ENCODE results near the gene VAC14.
"Not testable (repeated sequence)": the region's sequence is repeated elsewhere in the genome, so short reads cannot be mapped to it uniquely, and the experiment has no call there.

The VAC14 gene

DNA sequence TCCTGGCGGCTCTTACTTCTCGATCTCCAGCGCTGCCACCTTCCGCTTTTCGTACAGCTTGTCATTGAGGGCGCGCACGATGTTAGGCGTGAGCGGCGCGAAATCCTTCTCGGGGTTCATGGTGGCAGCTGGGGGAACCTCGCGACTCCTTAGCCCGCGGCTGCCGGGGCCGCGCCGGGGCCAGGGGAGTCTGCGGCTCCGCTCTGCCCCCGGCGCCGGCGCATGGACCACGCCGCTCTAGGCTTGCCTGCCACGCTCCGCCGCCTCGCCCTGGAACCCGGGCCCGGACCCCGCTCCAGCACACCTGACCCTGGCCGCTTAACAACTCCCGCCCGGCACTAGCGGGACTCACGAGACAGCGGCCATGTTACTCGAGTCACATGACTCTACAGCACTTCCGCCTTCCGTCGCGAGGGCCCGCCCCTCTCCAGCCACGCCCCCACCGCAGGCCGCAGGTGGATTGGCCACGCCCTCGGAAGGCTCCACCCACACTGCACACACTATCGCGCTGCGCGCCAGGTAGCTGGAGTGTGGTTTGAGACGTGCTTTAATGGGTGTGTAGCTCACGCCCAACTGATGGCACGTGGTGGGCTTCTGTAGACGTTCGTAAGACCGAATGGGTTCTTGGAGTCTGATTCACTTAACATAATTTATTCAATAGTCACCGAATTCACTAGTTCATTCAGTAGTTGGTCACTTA, at the start of gene VAC14:
Gene VAC14 (minus strand): TSS at position 378 of the 700 bp plus-strand sequence. CDS start 258 bp downstream, at position 120.
- peak; percentile 95 for DNase-seq (ENCODE audit: low read depth in 2 of 2)

DNA sequence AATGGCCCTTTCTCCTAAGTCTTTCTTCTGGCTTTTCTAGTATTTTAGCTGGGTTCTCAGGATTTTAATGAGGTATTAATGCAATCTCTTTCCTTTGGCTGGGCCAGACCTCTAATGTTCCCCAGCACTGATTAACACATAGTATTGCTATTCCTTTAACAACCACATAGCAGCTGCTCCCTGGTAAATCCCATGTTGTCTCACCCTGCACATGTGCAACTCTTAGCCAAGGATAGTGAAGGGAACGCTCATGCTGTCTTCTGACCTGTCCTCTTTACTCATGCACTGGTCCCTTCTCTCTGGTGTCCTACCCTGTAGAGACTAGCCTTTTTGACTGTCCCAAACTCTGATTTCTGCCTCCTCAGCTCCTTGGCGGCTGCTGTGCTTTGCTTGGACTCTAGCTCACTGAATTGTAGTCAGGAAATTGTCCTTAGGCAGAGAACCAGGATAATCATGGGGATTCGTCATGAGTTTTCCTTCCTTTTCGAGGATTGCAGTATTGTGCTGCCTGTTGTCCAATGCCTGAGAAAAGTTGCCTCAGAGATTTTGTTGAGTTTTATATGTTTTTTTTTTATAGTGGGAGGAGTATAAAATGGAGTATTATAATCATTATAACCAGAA, 22.6 kb upstream of the VAC14 start:
- DNase-seq (ENCODE audit: low read depth in 2 of 2): not testable (repeated sequence)

DNA sequence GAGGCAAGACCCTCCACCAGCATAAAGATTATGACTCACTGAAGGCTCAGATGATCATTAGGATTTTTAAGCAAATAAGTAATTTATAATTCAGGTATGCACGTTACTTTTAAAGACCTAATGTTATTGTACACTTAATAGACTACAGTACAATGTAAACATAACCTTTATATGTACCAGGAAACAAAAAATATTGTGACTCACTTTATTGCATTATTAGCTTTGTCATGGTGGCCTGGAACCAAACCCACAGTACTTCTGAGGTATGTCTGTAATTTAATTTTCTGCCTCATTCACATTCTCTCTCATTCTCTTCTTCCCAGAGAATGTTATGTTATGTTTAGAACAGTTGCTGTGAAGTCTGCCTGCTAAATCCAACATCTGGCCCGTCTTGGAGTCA, 21.8 kb upstream of the VAC14 start:
- DNase-seq (ENCODE audit: low read depth in 2 of 2): not testable (repeated sequence)

DNA sequence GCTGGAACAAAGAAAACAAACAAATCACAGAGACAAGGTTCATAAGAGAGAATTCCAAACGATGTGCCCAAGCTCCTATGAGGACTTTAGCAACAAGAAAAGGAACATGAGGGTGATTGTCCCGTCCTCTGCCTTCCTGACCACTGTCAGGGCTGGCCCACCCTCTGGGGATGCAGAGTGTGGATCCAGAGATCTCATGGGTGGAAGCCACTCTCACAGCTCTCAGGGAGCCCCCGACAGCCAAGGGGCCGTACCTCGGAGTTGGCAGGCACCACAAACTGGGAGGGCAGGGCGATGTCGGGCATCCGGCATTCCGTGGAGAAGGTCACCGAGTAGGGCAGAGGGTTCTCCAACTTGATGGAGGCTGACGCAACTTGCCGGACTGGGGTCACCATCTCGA, 17.1 kb upstream of the VAC14 start:
- DNase-seq (ENCODE audit: low read depth in 2 of 2): not testable (repeated sequence)

DNA sequence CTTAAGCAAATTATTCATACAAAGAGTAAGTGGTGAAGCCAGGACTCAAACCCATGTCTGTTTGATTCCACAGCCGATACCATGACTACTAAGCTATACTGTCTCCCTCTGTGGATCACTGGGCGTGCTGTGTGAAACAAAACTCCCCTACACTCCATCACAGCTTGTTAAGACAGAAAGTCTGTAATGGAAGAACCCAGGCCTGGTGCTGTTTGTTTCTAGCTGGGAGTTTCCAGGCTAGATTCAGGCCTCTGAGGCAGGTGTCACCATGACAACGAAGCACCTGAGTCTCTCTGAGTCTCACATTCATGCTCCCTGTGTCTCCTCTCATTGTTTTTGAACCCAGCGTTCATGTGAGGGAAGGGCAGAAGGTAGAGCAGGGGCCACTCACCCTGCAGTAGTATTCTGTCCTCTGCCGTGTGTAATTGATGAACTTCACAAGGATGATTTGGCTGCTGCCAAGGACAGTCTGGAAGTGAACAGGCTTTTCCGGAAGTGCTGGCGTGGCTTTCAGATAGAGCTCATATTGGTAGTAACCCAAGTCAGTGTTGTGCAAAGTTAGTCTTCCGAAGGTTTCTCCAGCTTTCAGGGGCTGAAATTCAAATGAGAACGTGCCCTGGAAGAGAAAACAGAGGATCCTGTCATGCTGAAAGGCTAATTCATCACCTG, 8.6 kb upstream of the VAC14 start:
- no peak for DNase-seq (ENCODE audit: low read depth in 2 of 2)

DNA sequence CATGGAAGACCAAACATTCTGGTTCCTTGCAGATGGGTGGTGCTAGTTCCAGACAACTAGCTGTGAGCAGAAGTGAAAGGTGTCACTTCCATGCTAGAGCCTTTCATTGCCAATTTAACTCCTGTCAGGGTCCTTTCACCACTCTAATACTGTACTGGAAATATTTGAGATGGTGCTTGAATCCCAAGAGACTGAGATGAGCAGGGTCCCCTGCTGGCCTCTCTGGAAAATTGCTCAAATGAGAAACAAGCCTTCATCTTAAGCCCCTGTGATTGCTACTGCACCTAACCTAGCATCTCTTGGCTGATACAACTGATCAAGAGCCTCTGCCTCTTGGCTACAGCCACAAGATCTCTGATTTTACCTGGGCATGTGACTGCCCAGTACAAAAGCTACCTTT, 7.4 kb upstream of the VAC14 start:
- DNase-seq (ENCODE audit: low read depth in 2 of 2): no peak

DNA sequence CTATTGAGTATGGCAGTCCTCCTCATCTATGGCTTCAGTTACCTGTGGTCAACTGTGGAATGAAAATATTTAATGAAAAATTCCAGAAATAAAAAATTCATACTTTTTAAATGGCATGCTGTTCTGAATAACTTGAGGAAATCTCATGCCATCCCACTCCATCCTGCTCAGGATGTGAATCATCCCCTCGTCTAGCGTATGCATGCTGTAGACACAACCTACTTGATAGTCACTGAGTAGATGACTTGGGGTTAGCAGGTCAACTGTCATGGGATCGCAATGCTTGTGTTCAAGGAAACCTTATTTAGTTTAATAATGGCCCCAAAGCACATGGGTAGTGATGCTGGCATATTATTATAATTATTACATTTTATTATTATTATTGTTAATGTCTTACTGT, 4.8 kb upstream of the VAC14 start:
- no peak for DNase-seq (ENCODE audit: low read depth in 2 of 2)

DNA sequence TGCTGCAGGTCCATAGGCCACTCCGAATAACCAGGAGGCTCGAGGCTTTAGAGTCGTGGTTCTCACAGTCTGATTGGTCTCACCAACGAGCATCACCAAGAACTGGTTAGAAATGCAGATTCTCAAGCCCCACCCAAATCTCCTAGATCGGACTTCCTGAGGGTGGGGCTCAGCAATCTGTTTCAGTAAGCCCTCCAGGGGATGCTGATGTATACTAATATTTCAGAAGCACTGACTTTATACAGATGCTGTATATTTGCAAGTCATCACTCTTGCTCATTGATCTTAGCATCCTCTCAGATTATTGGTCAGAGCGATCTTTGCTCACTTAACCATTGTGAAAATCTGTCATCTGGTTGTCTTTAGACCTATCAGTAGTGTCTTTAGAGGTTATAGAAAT, 4.4 kb upstream of the VAC14 start:
- DNase-seq (ENCODE audit: low read depth in 2 of 2): no peak

DNA sequence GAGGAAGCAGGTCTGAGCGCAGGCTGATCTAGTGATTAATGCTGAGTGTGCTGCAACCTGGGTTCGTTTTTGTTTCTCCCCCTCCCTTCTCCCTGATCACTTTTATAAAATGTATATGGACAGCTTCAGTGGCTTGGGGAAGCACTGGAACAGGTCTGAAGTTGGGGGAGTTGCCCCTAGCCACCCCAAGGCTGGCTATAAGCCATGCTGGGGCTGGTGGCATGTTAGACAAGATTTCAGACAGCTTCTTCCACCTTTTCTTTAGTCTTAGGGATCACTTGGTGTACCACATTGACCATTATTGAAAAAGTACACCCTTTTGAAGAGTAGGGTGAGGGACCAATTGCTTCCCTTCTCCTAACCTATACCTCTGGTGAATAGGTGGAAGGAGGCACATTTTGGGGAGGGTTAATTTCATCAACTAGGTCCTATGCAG, 3.8 kb upstream of the VAC14 start:
- DNase-seq (ENCODE audit: low read depth in 2 of 2): no peak

DNA sequence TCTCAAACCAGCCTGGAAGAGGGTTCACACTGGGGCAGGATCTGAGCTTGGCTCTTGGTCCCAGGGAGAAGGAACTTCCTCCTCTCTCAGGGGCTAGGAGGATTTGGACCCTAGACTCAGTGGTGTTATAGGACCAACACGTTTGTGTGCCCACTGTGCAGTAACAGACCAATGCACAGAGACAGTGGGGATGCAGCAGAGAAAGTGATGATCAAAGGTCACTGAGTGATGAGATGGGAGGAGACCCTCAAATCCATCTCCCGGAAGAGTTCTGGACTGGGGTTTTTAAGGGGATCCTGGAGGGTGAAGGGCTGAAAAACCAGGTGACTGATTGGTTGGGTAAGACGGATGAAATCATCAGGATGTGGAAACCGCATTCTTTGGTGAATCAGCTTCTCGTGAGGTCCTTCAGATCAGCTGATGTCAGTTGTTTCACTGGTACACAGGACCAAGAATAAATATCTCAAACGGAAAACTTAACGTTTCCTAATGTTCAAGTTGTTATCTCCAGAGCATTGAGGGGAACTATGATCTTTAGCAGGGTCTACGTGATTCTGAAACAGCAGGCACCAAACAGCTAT, 3.3 kb upstream of the VAC14 start:
- no peak for DNase-seq (ENCODE audit: low read depth in 2 of 2)

DNA sequence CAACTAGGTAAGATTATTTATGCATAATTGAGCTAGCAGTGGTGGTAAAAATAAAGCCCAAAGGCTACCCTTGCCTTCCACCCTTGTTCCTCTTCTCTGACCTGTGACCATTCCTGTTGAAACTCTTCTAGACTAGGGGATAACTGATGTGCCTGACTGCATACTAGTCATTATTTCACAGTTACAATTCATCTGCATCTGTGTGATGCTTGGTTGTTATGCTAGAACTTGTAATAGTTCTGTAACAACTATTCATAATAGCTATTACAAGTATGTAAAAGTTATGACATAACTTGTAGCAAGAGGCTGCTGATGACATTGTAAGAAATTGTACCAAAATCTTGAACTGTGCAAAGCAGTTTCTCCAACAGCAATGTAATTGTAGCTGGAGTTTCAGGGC, 2.4 kb upstream of the VAC14 start:
- DNase-seq (ENCODE audit: low read depth in 2 of 2): no peak

DNA sequence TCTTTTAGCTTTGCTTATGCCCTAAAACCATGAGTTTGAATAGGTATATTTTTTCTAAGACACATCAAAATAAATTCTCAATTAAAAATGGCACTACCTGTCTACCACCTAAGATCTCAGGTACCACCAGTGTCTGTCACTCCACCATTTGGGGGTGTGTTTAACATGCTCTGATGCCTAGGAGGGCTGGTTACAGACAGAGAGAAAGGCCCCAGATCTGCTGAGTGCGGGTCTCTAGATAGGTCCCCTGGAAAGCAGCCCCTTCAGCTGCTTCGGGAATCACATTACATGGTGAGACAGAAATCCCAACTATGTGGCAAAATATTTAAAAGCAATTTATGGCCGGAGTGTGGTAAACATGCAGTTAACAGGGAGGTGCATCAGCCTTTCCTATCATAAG, 653 bp upstream of the VAC14 start:
- DNase-seq (ENCODE audit: low read depth in 2 of 2): no peak

DNA sequence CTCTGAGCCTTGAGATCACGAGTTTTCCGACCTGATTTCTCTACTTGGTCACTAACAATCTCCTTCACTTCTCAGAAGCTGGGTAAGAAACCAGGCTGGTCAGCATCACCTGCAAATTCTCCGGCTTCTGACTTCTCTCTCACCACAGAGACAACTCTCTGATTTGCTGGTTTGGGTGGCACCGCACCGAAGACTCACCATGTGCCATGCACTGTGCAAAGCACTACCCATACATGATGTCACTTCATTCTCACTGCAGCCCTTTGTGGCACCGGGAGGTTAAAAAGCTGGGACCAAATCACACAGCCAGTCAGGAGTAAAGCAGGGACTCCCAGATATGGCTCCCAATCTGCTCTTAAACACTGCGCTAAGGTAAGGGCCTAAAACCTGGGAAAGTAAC, 647 bp downstream of the VAC14 start:
- no peak for DNase-seq (ENCODE audit: low read depth in 2 of 2)

DNA sequence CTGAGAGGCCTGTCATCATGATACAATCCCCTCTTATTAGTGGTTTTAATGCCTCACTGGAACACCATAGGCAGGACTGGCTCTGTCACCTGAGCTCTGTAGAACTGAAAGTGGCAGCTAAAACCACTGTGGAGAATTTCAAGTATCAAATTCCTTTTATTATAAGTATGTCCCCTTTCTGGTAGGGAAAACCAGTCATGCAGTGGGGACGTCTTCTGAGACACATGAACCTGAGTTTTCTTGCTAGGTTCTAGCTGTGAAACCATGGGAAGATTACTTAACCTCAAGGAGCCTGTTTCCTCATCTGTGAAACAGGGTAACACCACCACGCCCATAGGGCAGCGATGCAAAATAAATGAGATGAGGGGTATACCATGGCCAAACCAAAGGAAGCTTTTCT, 4.7 kb downstream of the VAC14 start:
- no peak for DNase-seq (ENCODE audit: low read depth in 2 of 2)

DNA sequence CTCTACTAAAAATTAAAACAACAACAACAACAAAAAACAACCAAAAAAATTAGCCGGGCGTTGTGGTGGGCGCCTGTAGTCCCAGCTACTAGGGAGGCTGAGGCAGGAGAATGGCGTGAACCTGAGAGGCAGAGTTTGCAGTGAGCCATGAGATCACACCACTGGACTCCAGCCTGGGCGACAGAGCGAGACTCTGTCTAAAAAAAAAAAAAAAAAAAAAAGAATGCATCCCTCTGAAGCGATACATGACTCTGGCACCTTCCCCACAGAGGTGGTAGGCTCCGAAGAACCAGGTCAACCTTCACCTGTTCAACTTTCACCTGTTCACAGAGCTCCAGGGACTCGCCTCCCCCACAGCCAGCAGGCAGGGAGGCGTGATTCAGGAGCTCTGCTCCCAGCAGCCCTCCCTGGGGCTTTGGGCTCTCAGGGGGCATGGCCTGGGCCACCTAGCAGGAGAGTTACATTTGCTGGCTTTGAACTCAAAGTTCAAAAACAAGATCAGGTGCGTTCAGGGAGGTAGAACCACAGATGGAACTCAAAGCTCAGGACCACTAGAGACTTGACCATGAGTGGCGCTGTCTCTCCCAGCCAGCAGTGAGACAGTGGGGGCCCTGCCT, 5.6 kb downstream of the VAC14 start:
- DNase-seq (ENCODE audit: low read depth in 2 of 2): no peak

DNA sequence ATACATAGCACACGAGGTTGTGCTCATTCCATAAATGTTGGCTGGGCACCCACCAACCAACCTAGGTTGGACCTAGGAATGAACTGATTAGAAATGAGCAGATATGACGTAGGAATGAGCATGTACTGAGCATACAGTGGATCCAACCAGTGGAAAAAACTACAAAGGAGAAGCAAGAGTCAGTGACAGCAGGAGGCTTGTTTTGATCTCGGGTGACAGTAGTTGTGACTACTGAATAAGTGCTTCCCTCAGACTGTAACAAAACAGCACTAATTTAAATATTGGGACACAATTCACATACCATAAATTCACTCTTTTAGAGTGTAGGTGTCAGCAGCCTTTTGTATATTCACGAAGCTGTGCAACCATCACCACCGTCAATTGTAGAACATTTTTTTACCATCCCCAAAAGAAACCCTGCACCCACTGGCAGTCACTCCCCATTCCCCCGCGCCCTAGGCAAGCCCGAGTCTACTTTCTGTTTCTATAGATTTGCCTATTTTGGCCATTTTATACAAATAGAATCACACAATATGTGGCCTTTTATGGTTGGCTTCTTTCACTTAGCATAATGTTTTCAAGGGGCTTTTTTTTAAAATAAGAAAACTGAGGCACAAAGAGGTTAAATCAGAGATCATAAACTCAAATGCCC, 7.0 kb downstream of the VAC14 start:
- no peak for DNase-seq (ENCODE audit: low read depth in 2 of 2)

DNA sequence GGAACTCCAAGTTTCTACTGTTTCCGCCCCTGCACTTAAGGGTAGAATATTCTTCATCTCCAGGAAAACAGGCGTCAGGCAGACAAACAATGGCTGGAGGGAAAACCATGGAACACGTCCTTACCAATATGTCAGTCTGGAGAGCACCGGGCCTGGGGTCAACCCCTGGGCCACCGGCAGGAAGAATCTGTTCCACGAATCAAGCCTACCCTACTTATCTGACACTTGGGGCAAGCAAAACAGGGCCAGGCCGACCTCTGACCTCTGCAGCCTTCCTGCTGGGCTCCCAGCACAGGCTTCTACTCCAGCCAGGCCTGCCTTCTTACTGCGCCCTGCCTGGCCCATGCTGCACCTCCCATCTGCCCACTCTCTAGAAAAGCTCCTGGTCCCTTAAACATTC, 10.1 kb downstream of the VAC14 start:
- DNase-seq (ENCODE audit: low read depth in 2 of 2): no peak

DNA sequence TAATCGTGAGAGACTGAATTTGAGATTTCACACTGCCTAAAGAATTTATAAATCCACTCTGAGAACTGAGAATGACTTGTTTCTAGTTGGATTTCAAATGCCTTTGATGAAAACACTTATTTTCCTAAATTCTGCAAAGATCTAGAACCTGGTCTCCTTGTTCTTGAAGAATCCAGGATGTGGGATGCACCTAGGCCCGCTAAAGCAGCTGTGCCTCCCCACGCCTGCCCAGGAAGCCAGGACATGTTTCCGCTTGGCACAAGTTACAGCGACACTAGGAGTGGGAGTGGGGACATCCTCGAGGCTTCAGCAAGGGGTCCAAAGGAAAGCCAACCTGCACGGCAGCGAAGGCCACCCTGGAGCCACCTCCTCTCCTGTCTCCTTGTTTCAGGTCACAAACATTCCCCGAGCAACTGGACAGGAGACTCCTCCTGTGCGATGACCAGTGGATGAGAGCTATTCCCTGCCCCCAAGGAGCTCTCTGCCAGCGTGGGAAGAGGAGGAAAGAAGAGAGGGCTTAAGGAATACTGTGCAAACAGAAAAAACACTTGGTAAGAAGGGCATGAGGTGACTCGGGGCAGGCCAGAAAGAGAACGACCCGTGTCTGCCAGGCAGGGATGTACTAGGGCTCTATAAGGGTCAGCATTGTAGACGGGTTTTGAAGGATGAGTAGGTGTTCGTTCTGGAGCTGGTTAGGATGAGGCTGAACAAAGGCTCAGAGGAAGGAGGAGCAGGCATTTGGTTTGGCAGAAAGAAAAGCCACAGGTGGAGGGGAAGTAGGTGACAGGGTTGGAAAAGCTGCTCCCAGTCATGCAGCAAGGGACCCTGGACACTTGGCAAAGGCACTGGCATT, 11.1 kb downstream of the VAC14 start:
- DNase-seq (ENCODE audit: low read depth in 2 of 2): no peak

DNA sequence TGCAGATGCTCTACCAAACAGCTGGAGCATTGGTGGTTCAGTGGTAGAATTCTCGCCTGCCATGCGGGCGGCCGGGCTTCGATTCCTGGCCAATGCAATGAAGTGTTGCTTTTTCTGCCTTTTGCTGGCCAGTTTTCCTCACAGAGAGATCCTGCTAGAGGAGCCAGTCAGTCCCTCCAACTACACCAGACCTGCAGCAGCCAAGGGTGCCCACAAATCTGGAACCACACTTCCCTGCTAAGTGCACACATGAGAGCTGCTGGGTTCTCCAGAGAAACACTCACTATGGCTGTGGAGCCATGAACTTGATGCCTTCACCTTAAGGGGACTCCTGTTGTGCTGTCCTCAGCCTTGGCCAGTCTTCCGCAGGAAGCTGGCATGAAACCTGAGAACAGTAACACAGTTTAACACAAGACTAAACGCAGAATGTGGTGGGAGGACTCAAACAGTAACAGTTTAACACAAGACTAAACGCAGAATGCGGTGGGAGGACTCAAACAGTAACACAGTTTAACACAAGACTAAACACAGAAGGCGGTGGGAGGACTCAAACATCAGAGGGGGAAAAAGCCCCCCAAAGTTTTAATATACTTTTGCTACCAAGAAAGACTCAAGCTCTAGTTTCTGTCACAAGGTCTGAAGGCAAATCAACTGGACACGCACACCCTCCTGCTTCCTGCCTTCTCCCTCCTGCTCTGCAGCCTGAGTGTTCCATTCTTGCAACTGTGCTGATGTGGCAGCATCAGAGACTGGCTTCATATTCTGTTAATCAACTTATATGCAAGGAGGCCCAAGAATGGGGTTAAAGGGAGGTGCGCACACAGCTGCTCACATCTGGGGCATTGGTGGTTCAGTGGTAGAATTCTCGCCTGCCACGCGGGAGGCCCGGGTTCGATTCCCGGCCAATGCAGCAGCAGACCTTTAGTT, 12.0 kb downstream of the VAC14 start:
- DNase-seq (ENCODE audit: low read depth in 2 of 2): no peak

Data from stimulated activated CD8-positive, alpha-beta memory T cell treated with anti-CD3 and anti-CD28 coated beads, Interleukin-2, amount 100 ng/mL, for 48 hours (primary cell).